ENCODE data around the gene LHFPL6.

DNA sequence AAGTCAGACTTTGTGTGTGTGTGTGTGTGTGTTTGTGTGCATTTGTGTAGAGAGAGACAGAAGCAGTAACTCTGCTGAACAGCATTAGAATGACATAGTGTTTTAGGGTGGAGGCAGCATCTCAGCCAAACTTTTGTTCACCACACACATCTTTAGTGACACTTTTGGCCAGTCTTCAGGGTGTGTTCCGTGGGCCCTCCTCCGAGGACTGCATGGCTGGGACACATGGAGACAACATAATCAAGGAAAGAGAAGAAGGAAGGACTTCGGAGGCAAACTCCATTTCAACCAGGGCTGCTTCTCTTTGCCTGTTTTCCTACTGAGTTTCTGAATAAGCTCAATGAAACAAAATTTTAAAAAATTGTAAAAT, 205.1 kb downstream of the LHFPL6 start:
- TF ChIP-seq, protein P1, sequence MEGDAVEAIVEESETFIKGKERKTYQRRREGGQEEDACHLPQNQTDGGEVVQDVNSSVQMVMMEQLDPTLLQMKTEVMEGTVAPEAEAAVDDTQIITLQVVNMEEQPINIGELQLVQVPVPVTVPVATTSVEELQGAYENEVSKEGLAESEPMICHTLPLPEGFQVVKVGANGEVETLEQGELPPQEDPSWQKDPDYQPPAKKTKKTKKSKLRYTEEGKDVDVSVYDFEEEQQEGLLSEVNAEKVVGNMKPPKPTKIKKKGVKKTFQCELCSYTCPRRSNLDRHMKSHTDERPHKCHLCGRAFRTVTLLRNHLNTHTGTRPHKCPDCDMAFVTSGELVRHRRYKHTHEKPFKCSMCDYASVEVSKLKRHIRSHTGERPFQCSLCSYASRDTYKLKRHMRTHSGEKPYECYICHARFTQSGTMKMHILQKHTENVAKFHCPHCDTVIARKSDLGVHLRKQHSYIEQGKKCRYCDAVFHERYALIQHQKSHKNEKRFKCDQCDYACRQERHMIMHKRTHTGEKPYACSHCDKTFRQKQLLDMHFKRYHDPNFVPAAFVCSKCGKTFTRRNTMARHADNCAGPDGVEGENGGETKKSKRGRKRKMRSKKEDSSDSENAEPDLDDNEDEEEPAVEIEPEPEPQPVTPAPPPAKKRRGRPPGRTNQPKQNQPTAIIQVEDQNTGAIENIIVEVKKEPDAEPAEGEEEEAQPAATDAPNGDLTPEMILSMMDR (IDR thresholded peaks at IDR 0.05; ENCODE audit: insufficient read depth, low read depth, low read length): no peak
- TF ChIP-seq EZH2 (IDR thresholded peaks at IDR 0.05; ENCODE audit: insufficient read depth, low read length): no peak

Data from astrocyte (in vitro differentiated cells and primary cell).